ENCODE measurements around the gene ZFP28. TPM values are rescaled to one million over a fixed set of nuclear protein-coding genes. Genes with fewer than 3 reads are reported as not detected.

ZFP28 gene
- total and polyA plus RNA-seq, 2 of the 4 experiments (the other 2 are of a cell fraction), result 3.0 to 6.5 TPM

DNA sequence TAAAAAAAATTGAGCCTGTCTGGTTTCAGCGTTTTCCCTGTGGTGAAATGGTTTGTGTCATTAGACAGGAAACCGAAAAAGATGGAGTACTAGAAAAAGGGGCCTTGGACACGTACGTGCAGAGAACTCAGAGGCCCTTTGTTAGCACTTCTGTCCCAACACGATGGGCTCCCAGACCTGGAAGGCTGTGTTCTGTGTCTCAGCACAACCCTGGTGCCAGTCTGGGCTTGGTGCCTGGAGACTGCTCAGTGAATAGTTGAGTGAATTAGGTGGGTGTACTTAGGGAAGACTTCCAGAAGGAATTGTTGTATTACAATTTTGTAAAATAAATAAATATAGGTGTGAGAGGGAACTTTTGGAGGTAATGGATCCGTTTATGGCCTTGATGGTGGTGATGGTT lies 65.1 kb downstream of the ZFP28 start:
- H3K23ac ChIP-seq (ENCODE audit: low read depth, low read length), result no peak overlapping the region
- peaks cover 27% of the 10 kb centered on the region for H3K36me3 ChIP-seq (ENCODE audit: control insufficient read depth, insufficient read depth, low read length)
- POLR2A ChIA-PET (ENCODE audit: unreplicated experiment), result no interaction called here
- peak; percentile 24 for DNase-seq
- intact Hi-C loops (cut with micrococcal nuclease) (no loop called here), in situ Hi-C loops (cut with MboI; ENCODE audit: low sequenced_read_pairs) (no loop called here), dilution Hi-C loops (cut with HindIII; ENCODE audit: low sequenced_read_pairs, unreplicated experiment) (no loop called here)
- no peak for TF ChIP-seq RFX5 (IDR thresholded peaks at IDR 0.05; ENCODE audit: low read depth, low read length)
- no peak for TF ChIP-seq MXI1 (IDR thresholded peaks at IDR 0.05; ENCODE audit: borderline replicate concordance, low read depth, low read length)
- no peak for TF ChIP-seq BHLHE40 (IDR thresholded peaks at IDR 0.05; ENCODE audit: low read depth, low read length)
- no peak for TF ChIP-seq CEBPB (IDR thresholded peaks at IDR 0.05; ENCODE audit: low read depth, low read length)
- TF ChIP-seq SMC3 (IDR thresholded peaks at IDR 0.05; ENCODE audit: low read depth, low read length), result no peak
- TF ChIP-seq, protein P1, sequence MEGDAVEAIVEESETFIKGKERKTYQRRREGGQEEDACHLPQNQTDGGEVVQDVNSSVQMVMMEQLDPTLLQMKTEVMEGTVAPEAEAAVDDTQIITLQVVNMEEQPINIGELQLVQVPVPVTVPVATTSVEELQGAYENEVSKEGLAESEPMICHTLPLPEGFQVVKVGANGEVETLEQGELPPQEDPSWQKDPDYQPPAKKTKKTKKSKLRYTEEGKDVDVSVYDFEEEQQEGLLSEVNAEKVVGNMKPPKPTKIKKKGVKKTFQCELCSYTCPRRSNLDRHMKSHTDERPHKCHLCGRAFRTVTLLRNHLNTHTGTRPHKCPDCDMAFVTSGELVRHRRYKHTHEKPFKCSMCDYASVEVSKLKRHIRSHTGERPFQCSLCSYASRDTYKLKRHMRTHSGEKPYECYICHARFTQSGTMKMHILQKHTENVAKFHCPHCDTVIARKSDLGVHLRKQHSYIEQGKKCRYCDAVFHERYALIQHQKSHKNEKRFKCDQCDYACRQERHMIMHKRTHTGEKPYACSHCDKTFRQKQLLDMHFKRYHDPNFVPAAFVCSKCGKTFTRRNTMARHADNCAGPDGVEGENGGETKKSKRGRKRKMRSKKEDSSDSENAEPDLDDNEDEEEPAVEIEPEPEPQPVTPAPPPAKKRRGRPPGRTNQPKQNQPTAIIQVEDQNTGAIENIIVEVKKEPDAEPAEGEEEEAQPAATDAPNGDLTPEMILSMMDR (conservative IDR thresholded peaks at IDR 0.05; ENCODE audit: low read depth, low read length), result no peak
- no peak for TF ChIP-seq MAFK (IDR thresholded peaks at IDR 0.05; ENCODE audit: low read depth, low read length)
- no peak for TF ChIP-seq RAD21 (IDR thresholded peaks at IDR 0.05; ENCODE audit: low read length)
- TF ChIP-seq, protein P2, sequence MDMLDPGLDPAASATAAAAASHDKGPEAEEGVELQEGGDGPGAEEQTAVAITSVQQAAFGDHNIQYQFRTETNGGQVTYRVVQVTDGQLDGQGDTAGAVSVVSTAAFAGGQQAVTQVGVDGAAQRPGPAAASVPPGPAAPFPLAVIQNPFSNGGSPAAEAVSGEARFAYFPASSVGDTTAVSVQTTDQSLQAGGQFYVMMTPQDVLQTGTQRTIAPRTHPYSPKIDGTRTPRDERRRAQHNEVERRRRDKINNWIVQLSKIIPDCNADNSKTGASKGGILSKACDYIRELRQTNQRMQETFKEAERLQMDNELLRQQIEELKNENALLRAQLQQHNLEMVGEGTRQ (IDR thresholded peaks at IDR 0.05; ENCODE audit: low read depth, low read length), result no peak
- no peak overlapping the region for H3K9ac ChIP-seq (ENCODE audit: low read depth, low read length)
- H3K4me1 ChIP-seq (ENCODE audit: control insufficient read depth, insufficient read depth, low read length), result no peaks in the 10 kb centered on the region
- no peaks in the 10 kb centered on the region for H4K20me1 ChIP-seq (ENCODE audit: insufficient read depth, low read length)
- H2AK9ac ChIP-seq (replicated peaks; ENCODE audit: low read depth, low read length, poor library complexity), result no peak overlapping the region
- no peaks in the 10 kb centered on the region for H3K27me3 ChIP-seq (ENCODE audit: control insufficient read depth, insufficient read depth, low read length)
- H4K8ac ChIP-seq (ENCODE audit: low read depth in 2 of 2, low read length in 2 of 2), result no peak overlapping the region
- no peak overlapping the region for H4K5ac ChIP-seq (ENCODE audit: low read depth, low read length)
- no peak overlapping the region for H2BK15ac ChIP-seq (ENCODE audit: low read depth, low read length)
- no peak; the same call in 1 of the 2 replicates for ATAC-seq (ENCODE audit: low read depth)
- no peak overlapping the region for H2BK20ac ChIP-seq (ENCODE audit: low read depth, low read length)
- H3K14ac ChIP-seq (replicated peaks; ENCODE audit: low read depth, low read length), result no peak overlapping the region
- no peak overlapping the region for H4K91ac ChIP-seq (ENCODE audit: insufficient read depth, low read depth, low read length)
- H3K56ac ChIP-seq (ENCODE audit: extremely low read depth, insufficient read depth, low read length), result no peak overlapping the region
- no peak overlapping the region for H3K4me3 ChIP-seq (ENCODE audit: insufficient read depth, low read depth, low read length)
- WGBS, 2 experiments (ENCODE audit: extremely low coverage in 2 of 2, insufficient read length in 1 of 2), result 89% methylated on average over 2 of the region's 6 CpGs; no CpG with 5 or more reads in 1 of the 2 experiments
- no peak overlapping the region for H2AFZ ChIP-seq (replicated peaks; ENCODE audit: low read length, poor library complexity)
- CTCF ChIA-PET, result interaction anchor here (1.3 kb wide), 1 partner anchor 9 kb away, joined by 3 read pairs; the partner anchor contains the start of gene ZNF71
- H2AK5ac ChIP-seq (ENCODE audit: low read depth, low read length), result no peak overlapping the region
- no peak overlapping the region for H3K4ac ChIP-seq (ENCODE audit: low read depth, low read length)
- H2BK120ac ChIP-seq (ENCODE audit: low read depth, low read length), result no peak overlapping the region
- H3K9me1 ChIP-seq (ENCODE audit: insufficient read depth, low read length), result no peaks in the 10 kb centered on the region
- H3K27ac ChIP-seq (ENCODE audit: insufficient read depth, low read length), result no peak overlapping the region
- H2BK5ac ChIP-seq (ENCODE audit: low read depth, low read length, poor library complexity, severe bottlenecking), result no peak overlapping the region
- H3K18ac ChIP-seq (ENCODE audit: low read depth, low read length), result no peak overlapping the region
- no TSS peak for BruUV-seq (replicated peaks)
- H3K9me3 ChIP-seq (ENCODE audit: control insufficient read depth, insufficient read depth, low read length), result peaks cover 55% of the 10 kb centered on the region
- H3K4me2 ChIP-seq (ENCODE audit: low read depth, low read length), result no peak overlapping the region
- H3K79me1 ChIP-seq (ENCODE audit: low read depth in 1 of 2, low read length in 2 of 2), result peaks cover 24 to 29% of the 10 kb centered on the region in 2 experiments
